ENCODE results near the gene THAP2.
"Not testable (repeated sequence)": the region's sequence is repeated elsewhere in the genome, so short reads cannot be mapped to it uniquely, and the experiment has no call there.

Gene THAP2

GRCh38 chr12:71702181-71702580, 38.1 kb downstream of the THAP2 start:
- peaks cover 16 to 24% of the 10 kb centered on the region in 2 donors for H3K36me3 ChIP-seq (ENCODE audit: control insufficient read depth in 2 of 2, insufficient read depth in 2 of 2, low read length in 2 of 2)
- H3K4me3 ChIP-seq (ENCODE audit: low read length in 2 of 2); H3K27ac ChIP-seq (ENCODE audit: low read length); H3K9me3 ChIP-seq (ENCODE audit: control insufficient read depth in 2 of 2, low read length in 2 of 2); H3K27me3 ChIP-seq (ENCODE audit: control insufficient read depth in 1 of 2, insufficient read depth in 2 of 2, low read length in 2 of 2); H3K9ac ChIP-seq (ENCODE audit: low read length in 2 of 2); H3K4me1 ChIP-seq (ENCODE audit: control insufficient read depth, insufficient read depth, low read length): not testable (repeated sequence)

- H3K9me3 ChIP-seq (ENCODE audit: control insufficient read depth in 2 of 2, low read length in 2 of 2) = no peaks in the 10 kb centered on the region
- H3K36me3 ChIP-seq (ENCODE audit: control insufficient read depth in 2 of 2, insufficient read depth in 2 of 2, low read length in 2 of 2) = peaks cover 16 to 22% of the 10 kb centered on the region in 2 donors
- no peak overlapping the region for H3K9ac ChIP-seq (ENCODE audit: low read length in 2 of 2)
- no peaks in the 10 kb centered on the region for H3K27me3 ChIP-seq (ENCODE audit: control insufficient read depth in 1 of 2, insufficient read depth in 2 of 2, low read length in 2 of 2)
- H3K4me3 ChIP-seq (ENCODE audit: low read length in 2 of 2) = no peak overlapping the region
- H3K27ac ChIP-seq (ENCODE audit: low read length) = no peak overlapping the region
- no peaks in the 10 kb centered on the region for H3K4me1 ChIP-seq (ENCODE audit: control insufficient read depth, insufficient read depth, low read length)
These were observed 38.5 kb downstream of the THAP2 start for GRCh38 chr12:71702590-71702989.

- peaks cover 16 to 17% of the 10 kb centered on the region in 2 donors for H3K36me3 ChIP-seq (ENCODE audit: control insufficient read depth in 2 of 2, insufficient read depth in 2 of 2, low read length in 2 of 2)
- H3K27ac ChIP-seq (ENCODE audit: low read length) = no peak overlapping the region
- no peaks in the 10 kb centered on the region for H3K4me1 ChIP-seq (ENCODE audit: control insufficient read depth, insufficient read depth, low read length)
- no peak overlapping the region for H3K9ac ChIP-seq (ENCODE audit: low read length in 2 of 2)
- no peaks in the 10 kb centered on the region for H3K27me3 ChIP-seq (ENCODE audit: control insufficient read depth in 1 of 2, insufficient read depth in 2 of 2, low read length in 2 of 2)
- no peak overlapping the region for H3K4me3 ChIP-seq (ENCODE audit: low read length in 2 of 2)
- no peaks in the 10 kb centered on the region for H3K9me3 ChIP-seq (ENCODE audit: control insufficient read depth in 2 of 2, low read length in 2 of 2)
These were observed 39.1 kb downstream of the THAP2 start for GRCh38 chr12:71703206-71703605.

DNA sequence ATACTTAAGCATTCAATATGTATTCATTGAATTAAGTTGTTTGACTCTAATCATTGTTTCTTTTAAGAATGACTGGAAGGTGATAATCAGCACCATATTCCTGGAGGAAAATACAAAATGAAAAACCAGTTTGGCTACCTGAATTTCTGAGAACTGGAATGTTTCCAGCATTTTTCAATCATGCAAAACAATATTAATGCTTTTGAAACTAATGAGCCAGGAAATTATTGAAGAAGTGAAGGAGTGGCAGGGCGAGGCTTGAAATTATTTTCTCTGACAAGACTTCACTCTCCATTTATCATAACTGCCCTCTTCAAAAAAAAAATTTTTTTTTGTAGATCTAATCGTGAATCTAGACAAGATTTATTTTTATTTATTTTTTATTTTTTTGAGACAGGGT, 40.8 kb downstream of the THAP2 start:
- Histone ChIP-seq H3K27ac (ENCODE audit: low read length) (no peak overlapping the region), H3K36me3 (ENCODE audit: control insufficient read depth in 2 of 2, insufficient read depth in 2 of 2, low read length in 2 of 2) (peaks cover 5 to 11% of the 10 kb centered on the region in 2 donors), H3K9ac (ENCODE audit: low read length in 2 of 2) (no peak overlapping the region), H3K4me1 (ENCODE audit: control insufficient read depth, insufficient read depth, low read length) (no peaks in the 10 kb centered on the region), H3K27me3 (ENCODE audit: control insufficient read depth in 1 of 2, insufficient read depth in 2 of 2, low read length in 2 of 2) (no peaks in the 10 kb centered on the region), H3K4me3 (ENCODE audit: low read length in 2 of 2) (no peak overlapping the region), H3K9me3 (ENCODE audit: control insufficient read depth in 2 of 2, low read length in 2 of 2) (no peaks in the 10 kb centered on the region)

GRCh38 chr12:71708658-71709057, 44.6 kb downstream of the THAP2 start:
- Histone ChIP-seq H3K27me3 (ENCODE audit: control insufficient read depth in 1 of 2, insufficient read depth in 2 of 2, low read length in 2 of 2) (no peaks in the 10 kb centered on the region), H3K4me1 (ENCODE audit: control insufficient read depth, insufficient read depth, low read length) (no peaks in the 10 kb centered on the region), H3K9ac (ENCODE audit: low read length in 2 of 2) (no peak overlapping the region), H3K4me3 (ENCODE audit: low read length in 2 of 2) (no peak overlapping the region), H3K9me3 (ENCODE audit: control insufficient read depth in 2 of 2, low read length in 2 of 2) (no peaks in the 10 kb centered on the region), H3K36me3 (ENCODE audit: control insufficient read depth in 2 of 2, insufficient read depth in 2 of 2, low read length in 2 of 2) (no peaks in the 10 kb centered on the region), H3K27ac (ENCODE audit: low read length) (no peak overlapping the region)

DNA sequence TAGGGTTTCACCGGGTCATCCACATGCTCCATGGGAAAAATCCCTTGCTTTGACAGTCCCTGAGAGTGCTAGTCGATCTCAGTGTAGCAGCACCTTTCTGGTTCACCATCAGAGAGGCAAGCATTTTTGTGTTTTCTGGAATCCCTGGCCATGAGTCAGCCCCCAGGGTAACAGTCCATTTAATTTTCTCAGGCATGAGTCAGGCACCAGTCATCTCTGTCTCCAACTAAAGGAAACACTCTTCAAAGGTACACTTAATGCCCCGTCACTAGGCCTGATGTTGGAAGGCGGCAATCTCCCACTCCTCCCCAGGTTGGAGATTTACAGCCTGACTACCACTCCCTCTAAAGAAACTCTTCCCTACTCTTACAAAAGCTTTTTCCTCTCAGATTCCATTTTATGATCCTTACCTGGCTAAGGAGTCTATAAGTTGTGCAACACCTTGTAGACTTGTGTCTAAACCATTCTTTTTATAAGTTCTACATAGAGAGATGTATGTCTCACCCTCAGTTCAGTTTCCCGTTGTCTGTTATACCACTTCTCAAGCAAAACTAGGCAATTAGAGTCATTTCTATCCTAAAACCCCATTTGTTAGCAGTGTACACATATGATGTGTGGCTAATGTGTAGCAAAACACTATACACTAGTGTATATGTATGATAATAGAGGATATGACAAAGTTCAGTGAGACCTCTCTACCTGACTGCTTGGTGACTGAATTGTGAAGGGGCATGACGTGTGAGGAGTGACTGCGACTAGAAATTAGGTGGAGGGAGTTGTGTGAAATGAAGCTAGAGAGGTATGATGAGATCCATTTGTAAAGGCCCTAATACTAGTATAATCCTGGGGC, 46.4 kb downstream of the THAP2 start:
- H3K36me3 ChIP-seq (ENCODE audit: control insufficient read depth in 2 of 2, insufficient read depth in 2 of 2, low read length in 2 of 2) = no peaks in the 10 kb centered on the region
- no peak overlapping the region for H3K4me3 ChIP-seq (ENCODE audit: low read length in 2 of 2)
- H3K9me3 ChIP-seq (ENCODE audit: control insufficient read depth in 2 of 2, low read length in 2 of 2) = peaks cover 0 to 4% of the 10 kb centered on the region in 2 donors
- H3K27ac ChIP-seq (ENCODE audit: low read length) = no peak overlapping the region
- no peaks in the 10 kb centered on the region for H3K27me3 ChIP-seq (ENCODE audit: control insufficient read depth in 1 of 2, insufficient read depth in 2 of 2, low read length in 2 of 2)
- no peaks in the 10 kb centered on the region for H3K4me1 ChIP-seq (ENCODE audit: control insufficient read depth, insufficient read depth, low read length)
- no peak overlapping the region for H3K9ac ChIP-seq (ENCODE audit: low read length in 2 of 2)

DNA sequence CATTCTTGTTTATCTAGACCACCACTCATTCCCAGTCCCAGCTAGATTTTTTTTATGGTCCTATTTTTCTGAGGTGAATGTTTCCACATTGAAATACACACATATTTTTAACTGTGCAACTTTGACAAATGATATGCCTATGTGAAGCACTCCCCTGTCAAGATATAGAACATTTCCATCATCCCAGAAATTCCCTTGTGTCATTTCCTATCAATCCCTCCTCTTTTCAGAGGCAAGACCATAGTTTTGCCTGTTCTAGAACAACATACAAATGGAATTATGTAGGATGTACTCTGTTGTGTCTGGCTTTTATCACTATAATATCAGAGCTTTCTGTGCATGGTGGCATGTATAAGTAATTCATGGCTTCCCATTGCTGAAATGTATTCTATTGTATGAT, 54.5 kb downstream of the THAP2 start:
- no peak overlapping the region for H3K4me3 ChIP-seq (ENCODE audit: low read length in 2 of 2)
- H3K36me3 ChIP-seq (ENCODE audit: control insufficient read depth in 2 of 2, insufficient read depth in 2 of 2, low read length in 2 of 2) = no peaks in the 10 kb centered on the region
- H3K4me1 ChIP-seq (ENCODE audit: control insufficient read depth, insufficient read depth, low read length) = no peaks in the 10 kb centered on the region
- no peak overlapping the region for H3K9ac ChIP-seq (ENCODE audit: low read length in 2 of 2)
- no peaks in the 10 kb centered on the region for H3K27me3 ChIP-seq (ENCODE audit: control insufficient read depth in 1 of 2, insufficient read depth in 2 of 2, low read length in 2 of 2)
- H3K9me3 ChIP-seq (ENCODE audit: control insufficient read depth in 2 of 2, low read length in 2 of 2) = peaks cover 0 to 4% of the 10 kb centered on the region in 2 donors
- H3K27ac ChIP-seq (ENCODE audit: low read length) = no peak overlapping the region

GRCh38 chr12:71719647-71720370, 55.7 kb downstream of the THAP2 start:
- Histone ChIP-seq H3K36me3 (ENCODE audit: control insufficient read depth in 2 of 2, insufficient read depth in 2 of 2, low read length in 2 of 2) (no peaks in the 10 kb centered on the region), H3K27me3 (ENCODE audit: control insufficient read depth in 1 of 2, insufficient read depth in 2 of 2, low read length in 2 of 2) (no peaks in the 10 kb centered on the region), H3K4me1 (ENCODE audit: control insufficient read depth, insufficient read depth, low read length) (no peaks in the 10 kb centered on the region), H3K4me3 (ENCODE audit: low read length in 2 of 2) (no peak overlapping the region), H3K9ac (ENCODE audit: low read length in 2 of 2) (no peak overlapping the region), H3K9me3 (ENCODE audit: control insufficient read depth in 2 of 2, low read length in 2 of 2) (no peaks in the 10 kb centered on the region), H3K27ac (ENCODE audit: low read length) (no peak overlapping the region)

DNA sequence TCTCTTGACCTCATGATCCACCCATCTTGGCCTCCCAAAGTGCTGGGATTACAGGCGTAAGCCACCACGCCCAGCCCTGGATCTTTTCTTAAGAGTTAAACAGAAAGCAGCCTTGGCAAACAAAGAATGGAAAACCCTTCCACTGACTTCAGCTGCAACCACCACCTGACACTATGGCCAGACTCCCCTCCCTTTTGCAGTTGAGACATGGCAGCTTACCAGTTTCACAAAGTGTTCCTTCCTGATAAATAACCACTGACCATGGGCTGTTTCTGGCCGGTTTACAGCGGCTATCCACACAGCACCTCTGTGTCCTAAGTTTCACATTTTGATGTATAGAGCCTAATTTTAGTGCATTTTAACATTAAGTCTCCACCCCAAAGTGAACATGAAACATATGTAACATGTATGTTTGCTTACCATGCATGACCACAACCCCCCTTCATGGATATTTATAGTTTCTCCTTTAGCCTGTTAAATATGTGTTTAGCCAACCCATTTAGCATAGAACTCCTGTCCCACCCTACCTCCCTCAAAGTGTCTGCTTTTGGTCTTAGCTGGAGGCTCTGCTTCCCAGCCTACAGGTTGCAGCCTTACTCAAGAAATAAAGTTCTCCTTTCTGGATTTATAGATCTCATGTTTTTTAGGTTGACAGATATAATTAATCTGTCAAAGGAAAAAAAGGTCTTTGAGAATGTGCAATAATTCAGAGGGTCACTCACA, 57.8 kb downstream of the THAP2 start:
- H3K27me3 ChIP-seq (ENCODE audit: control insufficient read depth in 1 of 2, insufficient read depth in 2 of 2, low read length in 2 of 2) = no peaks in the 10 kb centered on the region
- no peaks in the 10 kb centered on the region for H3K4me1 ChIP-seq (ENCODE audit: control insufficient read depth, insufficient read depth, low read length)
- no peaks in the 10 kb centered on the region for H3K9me3 ChIP-seq (ENCODE audit: control insufficient read depth in 2 of 2, low read length in 2 of 2)
- H3K36me3 ChIP-seq (ENCODE audit: control insufficient read depth in 2 of 2, insufficient read depth in 2 of 2, low read length in 2 of 2) = no peaks in the 10 kb centered on the region
- no peak overlapping the region for H3K9ac ChIP-seq (ENCODE audit: low read length in 2 of 2)
- no peak overlapping the region for H3K27ac ChIP-seq (ENCODE audit: low read length)
- H3K4me3 ChIP-seq (ENCODE audit: low read length in 2 of 2) = no peak overlapping the region

DNA sequence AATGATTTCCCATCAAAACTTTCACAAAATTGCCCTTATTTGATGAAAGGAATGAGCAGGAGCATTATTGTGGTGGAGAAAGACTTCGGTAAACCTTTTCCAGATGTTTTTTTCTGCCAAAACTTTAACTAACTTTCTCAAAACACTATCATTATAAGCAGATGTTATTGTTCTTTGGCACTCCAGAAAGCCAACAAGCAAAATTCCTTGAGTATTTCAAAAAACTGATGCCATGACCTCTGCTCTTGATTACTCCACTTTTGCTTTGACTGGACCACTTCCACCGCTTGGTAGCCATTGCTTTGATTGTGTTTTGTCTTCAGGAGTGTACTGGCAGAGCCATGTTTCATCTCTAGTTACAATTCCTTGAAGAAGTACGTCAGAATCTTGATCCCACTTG, 60.9 kb downstream of the THAP2 start:
- Histone ChIP-seq H3K9ac (ENCODE audit: low read length in 2 of 2) (no peak overlapping the region), H3K36me3 (ENCODE audit: control insufficient read depth in 2 of 2, insufficient read depth in 2 of 2, low read length in 2 of 2) (no peaks in the 10 kb centered on the region), H3K4me3 (ENCODE audit: low read length in 2 of 2) (no peak overlapping the region), H3K4me1 (ENCODE audit: control insufficient read depth, insufficient read depth, low read length) (no peaks in the 10 kb centered on the region), H3K27ac (ENCODE audit: low read length) (no peak overlapping the region), H3K27me3 (ENCODE audit: control insufficient read depth in 1 of 2, insufficient read depth in 2 of 2, low read length in 2 of 2) (no peaks in the 10 kb centered on the region), H3K9me3 (ENCODE audit: control insufficient read depth in 2 of 2, low read length in 2 of 2) (no peaks in the 10 kb centered on the region)

Measured in stomach smooth muscle (tissue), 2 donors.